Aorta (tissue), 5 donors: ENCODE data around the gene SLC9A3. TPM values are rescaled to one million over a fixed set of nuclear protein-coding genes. Genes with fewer than 3 reads are reported as not detected.

Experiments used
- ATAC-seq: fragments of 200-7000 bp; cut with Tn5 transposase; one replicate; pipeline ENCODE4 v1.9.1; 2022; ENCODE audit warnings: moderate library complexity; ENCODE audit not compliant: low FRiP score
- DNase-seq, 2 donors: peaks; one replicate each; pipeline ENCODE4 v3.0.0-alpha.2; 2020
- H3K27ac ChIP-seq, 2 donors: one replicate each; pipeline ENCODE4 v1.5.1; 2013; ENCODE audit warnings: low read length in 2 of 2, mild to moderate bottlenecking in 2 of 2, moderate library complexity in 2 of 2, control low read depth in 1 of 2, inconsistent platforms in 1 of 2, low read depth in 1 of 2
- H3K27me3 ChIP-seq, 2 donors: one replicate each; pipeline ENCODE4 v1.6.1; 2013; ENCODE audit warnings: control low read depth in 1 of 2, low read length in 1 of 2, mild to moderate bottlenecking in 1 of 2, moderate library complexity in 1 of 2; ENCODE audit not compliant: insufficient read depth in 2 of 2, control insufficient read depth in 1 of 2
- H3K36me3 ChIP-seq, 2 donors: one replicate each; pipeline ENCODE4 v1.6.1; 2013; ENCODE audit warnings: control low read depth in 1 of 2, low read length in 1 of 2, mild to moderate bottlenecking in 1 of 2; ENCODE audit not compliant: insufficient read depth in 2 of 2, control insufficient read depth in 1 of 2
- H3K4me1 ChIP-seq, 2 donors: one replicate each; pipeline ENCODE4 v1.6.1; 2013; ENCODE audit warnings: low read length in 2 of 2, control low read depth in 1 of 2, mild to moderate bottlenecking in 1 of 2, moderate library complexity in 1 of 2; ENCODE audit not compliant: insufficient read depth in 2 of 2, control insufficient read depth in 1 of 2
- H3K4me3 ChIP-seq, 2 donors: one replicate each; pipeline ENCODE4 v1.5.1; 2013; ENCODE audit warnings: low read length in 2 of 2, control low read depth in 1 of 2, mild to moderate bottlenecking in 1 of 2
- H3K9me3 ChIP-seq: one replicate; pipeline ENCODE4 v1.6.1; 2013; ENCODE audit warnings: mild to moderate bottlenecking, low read length; ENCODE audit not compliant: control insufficient read depth
- WGBS, 2 donors: extraction: QIAGEN DNeasy Blood & Tissue Kit; methylation state at CpG; one replicate each; pipeline ENCODE4 v1.1.7; 2013; 5-methylcytosine and 5-hydroxymethylcytosine counted together
- intact Hi-C, 2 donors: fragments of 100-400 bp; cut with DNase I; formaldehyde crosslinking; loops; one replicate each; pipeline versions ENCODE4 v1.14.2 to v1.15.0; 2022
- polyA plus RNA-seq, 2 donors: library from polyadenylated mRNA; stranded (reverse); fragments of 200-250 nt; gene quantifications; one replicate each; pipeline ENCODE4 v1.2.3, GENCODE V29; 2013
- total RNA-seq, 2 donors: library from RNA; stranded (reverse); fragmentation: NEBNext Ultra II Directional; extraction: Animal tissue kit (Norgen Biotek cat#: 25700); gene quantifications; one replicate each; pipeline ENCODE4 v1.2.1, GENCODE V29; 2021
- donor health status: healthy with polysubstance abuse.
- donor health status: Bipolar disorder and iron deficiency.
- donor health status: DM: no; HTN: no; CAD: no.
- donor health status: DM: no; HTN: no; CAD: no.
- donor health status: DM: yes; HTN: yes; CAD: no.

The SLC9A3 gene
- total and polyA plus RNA-seq, 4 donors, result 0.59 to 4.3 (median 0.95) TPM

- Histone ChIP-seq H3K4me1 (no peaks in the 10 kb centered on the region), H3K9me3 (no peaks in the 10 kb centered on the region), H3K36me3 (no peaks in the 10 kb centered on the region), H3K27me3 (no peaks in the 10 kb centered on the region), H3K27ac (no peak overlapping the region), H3K4me3 (no peak overlapping the region)
- 40 to 41% methylated on average over 23 of the region's 23 CpGs for WGBS, 2 donors
- no peak for DNase-seq
- intact Hi-C loops, result no loop called here
- ATAC-seq, result no peak
Measured at GRCh38 chr5:485946-486491, 38.2 kb downstream of the SLC9A3 start.

- WGBS, 2 donors, result 65% methylated on average over 29 of the region's 29 CpGs
- no peaks in the 10 kb centered on the region for H3K36me3 ChIP-seq
- H3K4me1 ChIP-seq, result no peaks in the 10 kb centered on the region
- no peak overlapping the region for H3K4me3 ChIP-seq
- intact Hi-C loops, result no loop called here
- no peaks in the 10 kb centered on the region for H3K9me3 ChIP-seq
- ATAC-seq (no peak), DNase-seq (no peak)
- no peak overlapping the region for H3K27ac ChIP-seq
- H3K27me3 ChIP-seq, result no peaks in the 10 kb centered on the region
Measured at GRCh38 chr5:485113-485945, 38.9 kb downstream of the SLC9A3 start.

- no peaks in the 10 kb centered on the region for H3K36me3 ChIP-seq
- no peak for DNase-seq
- H3K27me3 ChIP-seq, result no peaks in the 10 kb centered on the region
- H3K4me1 ChIP-seq, result no peaks in the 10 kb centered on the region
- WGBS, 2 donors, result 90 to 91% methylated on average over 24 of the region's 24 CpGs
- no peak for ATAC-seq
- intact Hi-C loops, result no loop called here
- no peaks in the 10 kb centered on the region for H3K9me3 ChIP-seq
- no peak overlapping the region for H3K4me3 ChIP-seq
- no peak overlapping the region for H3K27ac ChIP-seq
Measured at GRCh38 chr5:484556-484955, 39.7 kb downstream of the SLC9A3 start.

GRCh38 chr5:483434-484140 lies 40.7 kb downstream of the SLC9A3 start:
- Histone ChIP-seq H3K9me3 (no peaks in the 10 kb centered on the region), H3K4me1 (no peaks in the 10 kb centered on the region), H3K4me3 (no peak overlapping the region), H3K27ac (no peak overlapping the region), H3K36me3 (no peaks in the 10 kb centered on the region), H3K27me3 (no peaks in the 10 kb centered on the region)
- WGBS, 2 donors, result 87 to 88% methylated on average over 33 to 34 of the region's 34 CpGs
- ATAC-seq (no peak), DNase-seq (no peak)
- intact Hi-C loops, result no loop called here

- 92% methylated on average over 26 of the region's 26 CpGs for WGBS, 2 donors
- H3K4me3 ChIP-seq, result no peak overlapping the region
- no peak overlapping the region for H3K27ac ChIP-seq
- no peaks in the 10 kb centered on the region for H3K9me3 ChIP-seq
- H3K36me3 ChIP-seq, result no peaks in the 10 kb centered on the region
- H3K27me3 ChIP-seq, result no peaks in the 10 kb centered on the region
- no peak for ATAC-seq
- DNase-seq, result no peak
- H3K4me1 ChIP-seq, result no peaks in the 10 kb centered on the region
- intact Hi-C loops, result no loop called here
Measured at GRCh38 chr5:483011-483410, 41.2 kb downstream of the SLC9A3 start.

- WGBS, 2 donors, result 92 to 94% methylated on average over 27 of the region's 27 CpGs
- ATAC-seq (no peak), DNase-seq (no peak)
- no peaks in the 10 kb centered on the region for H3K9me3 ChIP-seq
- H3K27ac ChIP-seq, result no peak overlapping the region
- no peaks in the 10 kb centered on the region for H3K36me3 ChIP-seq
- intact Hi-C loops, result no loop called here
- no peaks in the 10 kb centered on the region for H3K27me3 ChIP-seq
- no peaks in the 10 kb centered on the region for H3K4me1 ChIP-seq
- H3K4me3 ChIP-seq, result no peak overlapping the region
Measured at GRCh38 chr5:482506-482905, 41.7 kb downstream of the SLC9A3 start.

GRCh38 chr5:482021-482420 lies 42.2 kb downstream of the SLC9A3 start:
- H3K9me3 ChIP-seq, result no peaks in the 10 kb centered on the region
- 75 to 76% methylated on average over 18 to 24 of the region's 24 CpGs for WGBS, 2 donors
- H3K4me1 ChIP-seq, result no peaks in the 10 kb centered on the region
- H3K4me3 ChIP-seq, result no peak overlapping the region
- intact Hi-C loops, result no loop called here
- DNase-seq (no peak), ATAC-seq (no peak)
- no peaks in the 10 kb centered on the region for H3K27me3 ChIP-seq
- no peak overlapping the region for H3K27ac ChIP-seq
- H3K36me3 ChIP-seq, result no peaks in the 10 kb centered on the region

GRCh38 chr5:481347-481746 lies 42.9 kb downstream of the SLC9A3 start:
- Histone ChIP-seq H3K27ac (no peak overlapping the region), H3K4me3 (no peak overlapping the region), H3K36me3 (no peaks in the 10 kb centered on the region), H3K9me3 (no peaks in the 10 kb centered on the region), H3K4me1 (no peaks in the 10 kb centered on the region), H3K27me3 (no peaks in the 10 kb centered on the region)
- DNase-seq (no peak), ATAC-seq (no peak)
- 75 to 84% methylated on average over 23 of the region's 23 CpGs for WGBS, 2 donors
- intact Hi-C loops, result no loop called here
